Cardiac muscle cell (in vitro differentiated cells and primary cell): Measurements from ENCODE around the gene AADAT. TPM values are rescaled to one million over a fixed set of nuclear protein-coding genes. Genes with fewer than 3 reads are reported as not detected.
"Not testable (repeated sequence)": the region's sequence is repeated elsewhere in the genome, so short reads cannot be mapped to it uniquely, and the experiment has no call there.

Experiments used
- DNase-seq, 2 donors: peaks; one replicate each; pipeline versions ENCODE4 v3.0.0 to v3.0.0-alpha.2; 2010 to 2017; ENCODE audit warnings: low read depth in 1 of 2, low spot score in 1 of 2
- H3K27ac ChIP-seq: fragments of 200-600 bp; sonication (generic); 2 replicates; pipeline ENCODE4 v1.5.1; 2016
- H3K27me3 ChIP-seq: fragments of 200-600 bp; sonication (generic); 2 replicates; pipeline ENCODE4 v1.6.0; 2016; ENCODE audit warnings: control low read depth
- H3K36me3 ChIP-seq: fragments of 200-600 bp; sonication (generic); 2 replicates; pipeline ENCODE4 v1.5.1; 2016; ENCODE audit warnings: control low read depth
- H3K4me1 ChIP-seq: fragments of 200-600 bp; sonication (generic); 2 replicates; pipeline ENCODE4 v1.8.1; 2017; ENCODE audit warnings: low read depth, mild to moderate bottlenecking, mixed run types
- H3K4me3 ChIP-seq: fragments of 200-600 bp; sonication (generic); 2 replicates; pipeline ENCODE4 v1.5.1; 2016; ENCODE audit warnings: mild to moderate bottlenecking
- H3K9me3 ChIP-seq: fragments of 200-600 bp; sonication (generic); 2 replicates; pipeline ENCODE4 v1.5.1; 2017; ENCODE audit warnings: low read depth, mild to moderate bottlenecking, control low read depth
- CTCF ChIP-seq: IDR thresholded peaks from 2 replicates; pipeline ENCODE4 v1.5.1; 2012; ENCODE audit warnings: low read depth, mild to moderate bottlenecking, low read length
- polyA plus RNA-seq: library from polyadenylated mRNA; unstranded; fragments of >200 nt; fragmentation: Nextera tagmentation; extraction: Ambion mirVana; gene quantifications from 2 replicates; pipeline ENCODE4 v1.2.1, GENCODE V29; 2016
- total RNA-seq: library from RNA; depleted of rRNA; stranded (reverse); fragments of >200 nt; gene quantifications from 2 replicates; pipeline ENCODE4 v1.2.3, GENCODE V29; 2016

The AADAT gene
- total and polyA plus RNA-seq, 2 experiments from 2014 or later = 10.2 to 19.6 TPM

- H3K4me1 ChIP-seq = no peaks in the 10 kb centered on the region
- no peak overlapping the region for H3K27ac ChIP-seq
- H3K9me3 ChIP-seq = no peaks in the 10 kb centered on the region
- no peaks in the 10 kb centered on the region for H3K36me3 ChIP-seq
- no peak overlapping the region for H3K4me3 ChIP-seq
- no peak for DNase-seq
- no peaks in the 10 kb centered on the region for H3K27me3 ChIP-seq
- no peak for TF ChIP-seq CTCF
Observed at GRCh38 chr4:170052919-170053318, 36.8 kb downstream of the AADAT start.

GRCh38 chr4:170051402-170051801 lies 38.4 kb downstream of the AADAT start:
- no peak for TF ChIP-seq CTCF
- H3K27me3 ChIP-seq = no peaks in the 10 kb centered on the region
- no peaks in the 10 kb centered on the region for H3K9me3 ChIP-seq
- no peaks in the 10 kb centered on the region for H3K36me3 ChIP-seq
- no peaks in the 10 kb centered on the region for H3K4me1 ChIP-seq
- H3K4me3 ChIP-seq = no peak overlapping the region
- DNase-seq = no peak
- H3K27ac ChIP-seq = no peak overlapping the region

- Histone ChIP-seq H3K4me3 (no peak overlapping the region), H3K4me1 (no peaks in the 10 kb centered on the region), H3K9me3 (no peaks in the 10 kb centered on the region), H3K27me3 (no peaks in the 10 kb centered on the region), H3K36me3 (no peaks in the 10 kb centered on the region), H3K27ac (no peak overlapping the region)
- no peak for DNase-seq
- no peak for TF ChIP-seq CTCF
Observed at GRCh38 chr4:170049766-170050165, 40.0 kb downstream of the AADAT start.

GRCh38 chr4:170047771-170048354 lies 41.9 kb downstream of the AADAT start:
- no peaks in the 10 kb centered on the region for H3K4me1 ChIP-seq
- H3K9me3 ChIP-seq = no peaks in the 10 kb centered on the region
- peak; percentile 75 for TF ChIP-seq CTCF
- no peaks in the 10 kb centered on the region for H3K27me3 ChIP-seq
- DNase-seq = peak; percentile 77 to 79
- H3K27ac ChIP-seq = no peak overlapping the region
- H3K36me3 ChIP-seq = no peaks in the 10 kb centered on the region
- H3K4me3 ChIP-seq = no peak overlapping the region

- H3K4me3 ChIP-seq, H3K27me3 ChIP-seq, H3K9me3 ChIP-seq: not testable (repeated sequence)
Observed at GRCh38 chr4:170046156-170046555, 43.6 kb downstream of the AADAT start.

GRCh38 chr4:170040031-170040680 lies 49.6 kb downstream of the AADAT start:
- no peak overlapping the region for H3K4me3 ChIP-seq
- H3K4me1 ChIP-seq = no peaks in the 10 kb centered on the region
- TF ChIP-seq CTCF = no peak
- DNase-seq = no peak
- H3K9me3 ChIP-seq = no peaks in the 10 kb centered on the region
- H3K36me3 ChIP-seq = no peaks in the 10 kb centered on the region
- no peak overlapping the region for H3K27ac ChIP-seq
- no peaks in the 10 kb centered on the region for H3K27me3 ChIP-seq

More at GRCh38 chr4:170046156-170046555, 43.6 kb downstream of the AADAT start:
- DNase-seq, H3K4me1 ChIP-seq, H3K27ac ChIP-seq, H3K36me3 ChIP-seq: not testable (repeated sequence)
